ENCODE data around the gene FCF1. TPM values are rescaled to one million over a fixed set of nuclear protein-coding genes. Genes with fewer than 3 reads are reported as not detected.

The FCF1 gene
- total RNA-seq, 1 donor from 2014 or later, result 40.7 TPM

GRCh38 chr14:74669846-74670245, 43.1 kb upstream of the FCF1 start:
- TF ChIP-seq CTCF (IDR thresholded peaks at IDR 0.05), result no peak
- intact Hi-C loops (cut with DNase I), result no loop called here
- Histone ChIP-seq H3K36me3 (peaks cover 98% of the 10 kb centered on the region), H3K4me1 (peaks cover 3% of the 10 kb centered on the region), H3K27me3 (no peaks in the 10 kb centered on the region), H3K4me3 (no peak overlapping the region), H3K27ac (no peak overlapping the region), H3K9me3 (no peaks in the 10 kb centered on the region)
- DNase-seq (no peak), ATAC-seq (no peak)

- no peak overlapping the region for H3K4me3 ChIP-seq
- TF ChIP-seq CTCF (IDR thresholded peaks at IDR 0.05), result no peak
- H3K27me3 ChIP-seq, result no peaks in the 10 kb centered on the region
- H3K4me1 ChIP-seq, result peaks cover 3% of the 10 kb centered on the region
- H3K27ac ChIP-seq, result no peak overlapping the region
- H3K36me3 ChIP-seq, result peaks cover 98% of the 10 kb centered on the region
- intact Hi-C loops (cut with DNase I), result no loop called here
- H3K9me3 ChIP-seq, result no peaks in the 10 kb centered on the region
- ATAC-seq, result no peak
- DNase-seq, result no peak
These were observed 42.1 kb upstream of the FCF1 start for GRCh38 chr14:74670726-74671411.

- peaks cover 3% of the 10 kb centered on the region for H3K4me1 ChIP-seq
- H3K4me3 ChIP-seq, result no peak overlapping the region
- TF ChIP-seq CTCF (IDR thresholded peaks at IDR 0.05), result no peak
- peaks cover 97% of the 10 kb centered on the region for H3K36me3 ChIP-seq
- DNase-seq, result no peak
- no peaks in the 10 kb centered on the region for H3K9me3 ChIP-seq
- no peak overlapping the region for H3K27ac ChIP-seq
- H3K27me3 ChIP-seq, result no peaks in the 10 kb centered on the region
- intact Hi-C loops (cut with DNase I), result no loop called here
- peak; percentile 43 for ATAC-seq
These were observed 41.2 kb upstream of the FCF1 start for GRCh38 chr14:74671789-74672188.

GRCh38 chr14:74673768-74674167, 39.2 kb upstream of the FCF1 start:
- Histone ChIP-seq H3K27ac (no peak overlapping the region), H3K4me3 (no peak overlapping the region), H3K27me3 (no peaks in the 10 kb centered on the region), H3K36me3 (peaks cover 77% of the 10 kb centered on the region), H3K4me1 (peaks cover 3% of the 10 kb centered on the region), H3K9me3 (no peaks in the 10 kb centered on the region)
- no peak for ATAC-seq
- intact Hi-C loops (cut with DNase I), result no loop called here
- DNase-seq, result no peak
- TF ChIP-seq CTCF (IDR thresholded peaks at IDR 0.05), result no peak

- Histone ChIP-seq H3K27ac (no peak overlapping the region), H3K9me3 (no peaks in the 10 kb centered on the region), H3K27me3 (no peaks in the 10 kb centered on the region), H3K4me3 (no peak overlapping the region), H3K36me3 (peaks cover 67% of the 10 kb centered on the region), H3K4me1 (peaks cover 3% of the 10 kb centered on the region)
- ATAC-seq, result no peak
- intact Hi-C loops (cut with DNase I), result no loop called here
- DNase-seq, result no peak
- TF ChIP-seq CTCF (IDR thresholded peaks at IDR 0.05), result no peak
These were observed 37.7 kb upstream of the FCF1 start for GRCh38 chr14:74675219-74675618.
